ENCODE results near the gene PAFAH1B2.
A peak's percentile ranks its signal among the peaks of the same experiment; 100 is the strongest.
"Not testable (repeated sequence)": the region's sequence is repeated elsewhere in the genome, so short reads cannot be mapped to it uniquely, and the experiment has no call there.

Gene PAFAH1B2

GRCh38 chr11:117128289-117128688, 15.8 kb upstream of the PAFAH1B2 start:
- no peak for DNase-seq

- DNase-seq = not testable (repeated sequence)
These were observed 13.7 kb upstream of the PAFAH1B2 start for GRCh38 chr11:117130396-117130795.

GRCh38 chr11:117130879-117131278, 13.2 kb upstream of the PAFAH1B2 start:
- DNase-seq = no peak

- no peak for DNase-seq
These were observed 9.7 kb upstream of the PAFAH1B2 start for GRCh38 chr11:117134431-117134830.

- DNase-seq = not testable (repeated sequence)
These were observed 9.1 kb upstream of the PAFAH1B2 start for GRCh38 chr11:117134979-117135378.

- not testable (repeated sequence) for DNase-seq
These were observed 6.6 kb upstream of the PAFAH1B2 start for GRCh38 chr11:117137223-117138086.

GRCh38 chr11:117143390-117143789, 697 bp upstream of the PAFAH1B2 start:
- DNase-seq = peak; percentile 58

- peak; percentile 62 for DNase-seq
These were observed 648 bp downstream of the PAFAH1B2 start for GRCh38 chr11:117144477-117145392.

- no peak for DNase-seq
These were observed 1.3 kb downstream of the PAFAH1B2 start for GRCh38 chr11:117145393-117145761.

- no peak for DNase-seq
These were observed 2.4 kb downstream of the PAFAH1B2 start for GRCh38 chr11:117146521-117146920.

- no peak for DNase-seq
These were observed 8.0 kb downstream of the PAFAH1B2 start for GRCh38 chr11:117152066-117152465.

- DNase-seq = no peak
These were observed 10.4 kb downstream of the PAFAH1B2 start for GRCh38 chr11:117154468-117154867.

- no peak for DNase-seq
These were observed 13.4 kb downstream of the PAFAH1B2 start for GRCh38 chr11:117157507-117157906.

GRCh38 chr11:117159892-117160291, 15.8 kb downstream of the PAFAH1B2 start:
- DNase-seq = no peak

- no peak for DNase-seq
These were observed 16.7 kb downstream of the PAFAH1B2 start for GRCh38 chr11:117160826-117161225.

GRCh38 chr11:117166491-117166890, 22.4 kb downstream of the PAFAH1B2 start:
- no peak for DNase-seq

- no peak for DNase-seq
These were observed 25.6 kb downstream of the PAFAH1B2 start for GRCh38 chr11:117169736-117170135.

- DNase-seq = no peak
These were observed 26.1 kb downstream of the PAFAH1B2 start for GRCh38 chr11:117170210-117170609.

- DNase-seq = no peak
These were observed 26.9 kb downstream of the PAFAH1B2 start for GRCh38 chr11:117171007-117171403.

GRCh38 chr11:117171404-117172061, 27.4 kb downstream of the PAFAH1B2 start:
- DNase-seq = no peak

- DNase-seq = no peak
These were observed 28.8 kb downstream of the PAFAH1B2 start for GRCh38 chr11:117172724-117173421.

GRCh38 chr11:117175104-117175503, 31.0 kb downstream of the PAFAH1B2 start:
- DNase-seq = no peak

GRCh38 chr11:117175781-117176180, 31.7 kb downstream of the PAFAH1B2 start:
- no peak for DNase-seq

All from activated CD8-positive, alpha-beta memory T cell treated with anti-CD3 and anti-CD28 coated beads, Interleukin-2, amount 50 U/mL, for 48 hours (primary cell).